ENCODE measurements around the gene MPV17L. TPM values are rescaled to one million over a fixed set of nuclear protein-coding genes. Genes with fewer than 3 reads are reported as not detected.
"Not testable (repeated sequence)": the region's sequence is repeated elsewhere in the genome, so short reads cannot be mapped to it uniquely, and the experiment has no call there.

The MPV17L gene
- polyA plus RNA-seq (2011; rRNA removed), result 5.8 and 6.6 TPM in 2 replicates
- polyA plus RNA-seq (2012; cell fraction: cytosol; rRNA removed), result 4.6 and 6.0 TPM in 2 replicates
- 2.7 and 3.1 TPM in 2 replicates for polyA plus RNA-seq (2012; cell fraction: nucleus; rRNA removed)
- 3.1 to 3.7 TPM (median 3.7 TPM) in 3 replicates for polyA plus RNA-seq (2017; fragmentation: RNase III; extraction: RNeasy Plus Mini Kit Qiagen cat#74134 plus additional on column Dnase treatment)
- polyA minus RNA-seq (2011; rRNA and poly(A)+ RNA removed), result 8.9 and 9.6 TPM in 2 replicates

GRCh38 chr16:15395631-15396508 lies at the start of gene MPV17L:
Gene MPV17L, plus strand, starts transcription at chr16:15395754. Its CDS starts 144 bp downstream, at chr16:15395898.
- CTCF ChIA-PET, H3K4me1 ChIP-seq, H3K9me3 ChIP-seq, FAIRE-seq: not testable (repeated sequence)
- ATAC-seq, result peak; percentile 83 to 98
- H3K4me3 ChIP-seq, result peak within 1 kb of the TSS; percentile 66
- 15% methylated on average over 21 of the region's 79 CpGs for WGBS (ENCODE audit: missing lambda C conversion rate)
- DNase-seq (ENCODE audit: low read depth in 1 of 2, low spot score in 1 of 2), result peak; percentile 38 to 56
- H3K27ac ChIP-seq, result peak within 1 kb of the TSS; percentile 74 to 91
- POLR2A ChIA-PET, result interaction anchor here (0.6 to 0.7 kb wide), 3 partner anchors 35 to 56 kb away, joined by 3 to 5 read pairs (median 3); no protein-coding TSS in a partner anchor
- peak within 1 kb of the TSS; percentile 96 for H3K4me2 ChIP-seq
- TF ChIP-seq MAX (IDR thresholded peaks at IDR 0.05) (peak; percentile 79), PHF8 (IDR thresholded peaks at IDR 0.05; ENCODE audit: borderline replicate concordance, low read depth) (0 out of 2 replicates have a peak, but pooled peaks have one; percentile 21), POLR2A (IDR thresholded peaks at IDR 0.05; ENCODE audit: low read length) (peak; percentile 37; the same call in 1 of the 2 replicates), JUN (IDR thresholded peaks at IDR 0.05) (peak in 1 of 2 experiments; percentile 43; a peak in 1 of 5 replicates)

GRCh38 chr16:15348721-15349120 lies 46.8 kb upstream of the MPV17L start:
- H3K4me2 ChIP-seq, CTCF ChIA-PET: not testable (repeated sequence)
- peak in 1 of 2 experiments; percentile 55; a peak in 2 of 6 replicates for ATAC-seq

GRCh38 chr16:15351251-15351650 lies 44.3 kb upstream of the MPV17L start:
- H3K9me3 ChIP-seq; POLR2A ChIA-PET; H3K4me2 ChIP-seq; H3K4me3 ChIP-seq; DNase-seq (ENCODE audit: low read depth in 1 of 2, low spot score in 1 of 2); H3K27ac ChIP-seq; H3K4me1 ChIP-seq; FAIRE-seq; CTCF ChIA-PET: not testable (repeated sequence)
- ATAC-seq, result 0 out of 6 replicates have a peak, but pooled peaks of 1 of the 2 experiments have one; percentile 27
- no CpG with 5 or more reads among the region's 11 CpGs for WGBS (ENCODE audit: missing lambda C conversion rate)

More at GRCh38 chr16:15348721-15349120, 46.8 kb upstream of the MPV17L start:
- no CpG with 5 or more reads among the region's 7 CpGs for WGBS (ENCODE audit: missing lambda C conversion rate)
- H3K27ac ChIP-seq; H3K9me3 ChIP-seq; DNase-seq (ENCODE audit: low read depth in 1 of 2, low spot score in 1 of 2); POLR2A ChIA-PET; FAIRE-seq; H3K4me1 ChIP-seq; H3K4me3 ChIP-seq: not testable (repeated sequence)

DNA sequence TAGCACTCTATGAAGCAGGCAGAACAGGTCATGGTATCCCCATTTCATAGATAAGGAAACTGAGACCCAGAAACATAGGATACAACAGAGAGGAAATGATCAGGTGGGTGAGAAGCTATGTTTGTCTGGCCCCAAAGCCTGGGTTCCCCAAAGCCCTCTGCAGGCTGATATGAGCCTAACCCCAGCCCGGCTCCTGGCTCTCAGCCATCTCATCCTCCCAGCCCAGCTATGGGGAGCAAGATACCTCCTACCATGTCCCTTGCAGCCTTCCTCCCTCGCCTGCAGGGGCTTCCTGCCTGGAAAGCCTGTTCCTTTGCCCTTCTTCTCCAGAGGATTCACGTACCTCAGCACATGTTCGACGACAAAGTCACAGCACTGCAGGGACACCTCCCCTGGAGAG lies 43.8 kb upstream of the MPV17L start:
- not testable (repeated sequence) for FAIRE-seq

DNA sequence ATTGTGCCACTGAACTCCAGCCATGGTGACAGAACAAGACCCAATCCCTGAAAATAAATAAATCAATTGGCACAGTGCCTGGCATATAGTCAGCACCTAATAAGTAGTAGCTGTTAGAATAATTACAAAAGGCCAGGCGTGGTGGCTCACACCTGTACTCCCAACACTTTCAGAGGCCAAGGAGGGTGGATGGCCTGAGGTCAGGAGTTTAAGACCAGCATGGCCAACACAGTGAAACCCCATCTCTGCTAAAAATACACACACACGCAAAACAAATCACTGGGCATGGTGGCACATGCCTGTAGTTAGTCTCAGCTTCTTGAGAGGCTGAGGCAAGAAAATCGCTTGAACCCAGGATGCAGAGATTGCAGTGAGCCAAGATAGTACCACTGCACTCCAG lies 42.7 kb upstream of the MPV17L start:
- H3K4me3 ChIP-seq; H3K27ac ChIP-seq; H3K4me1 ChIP-seq; CTCF ChIA-PET; POLR2A ChIA-PET; DNase-seq (ENCODE audit: low read depth in 1 of 2, low spot score in 1 of 2); H3K4me2 ChIP-seq; H3K9me3 ChIP-seq; ATAC-seq; FAIRE-seq: not testable (repeated sequence)
- 74% methylated on average over 2 of the region's 3 CpGs for WGBS (ENCODE audit: missing lambda C conversion rate)

More for the DNA sequence above, 43.8 kb upstream of the MPV17L start:
- H3K9me3 ChIP-seq; CTCF ChIA-PET; H3K4me1 ChIP-seq; POLR2A ChIA-PET; DNase-seq (ENCODE audit: low read depth in 1 of 2, low spot score in 1 of 2); H3K27ac ChIP-seq; H3K4me2 ChIP-seq; H3K4me3 ChIP-seq: not testable (repeated sequence)
- WGBS (ENCODE audit: missing lambda C conversion rate), result no CpG with 5 or more reads among the region's 5 CpGs
- ATAC-seq, result peak; percentile 79 to 87

- DNase-seq (ENCODE audit: low read depth in 1 of 2, low spot score in 1 of 2); H3K4me2 ChIP-seq; H3K9me3 ChIP-seq; POLR2A ChIA-PET; ATAC-seq; H3K27ac ChIP-seq; FAIRE-seq; H3K4me3 ChIP-seq; H3K4me1 ChIP-seq; CTCF ChIA-PET: not testable (repeated sequence)
- WGBS (ENCODE audit: missing lambda C conversion rate), result no CpG with 5 or more reads among the region's 2 CpGs
These were observed 40.7 kb upstream of the MPV17L start for GRCh38 chr16:15354846-15355245.

DNA sequence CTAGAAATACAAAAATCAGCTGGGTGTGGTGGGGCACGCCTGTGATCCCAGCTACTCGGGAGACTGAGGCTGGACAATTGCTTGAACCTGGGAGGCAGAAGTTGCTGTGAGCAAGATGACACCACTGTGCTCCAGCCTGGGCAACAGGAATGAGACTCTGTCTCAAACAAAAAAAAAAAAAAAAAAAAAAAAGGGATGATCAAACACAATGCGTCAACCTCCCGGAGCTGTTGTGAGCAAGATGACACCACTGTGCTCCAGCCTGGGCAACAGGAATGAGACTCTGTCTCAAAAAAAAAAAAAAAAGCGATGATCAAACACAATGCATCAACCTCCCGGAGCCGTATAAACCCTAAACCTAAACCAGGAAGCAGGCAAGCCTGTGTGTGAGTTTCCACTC lies 38.1 kb upstream of the MPV17L start:
- POLR2A ChIA-PET; CTCF ChIA-PET; FAIRE-seq; H3K4me3 ChIP-seq; ATAC-seq; H3K9me3 ChIP-seq; H3K4me2 ChIP-seq; H3K4me1 ChIP-seq; H3K27ac ChIP-seq; DNase-seq (ENCODE audit: low read depth in 1 of 2, low spot score in 1 of 2): not testable (repeated sequence)
- WGBS (ENCODE audit: missing lambda C conversion rate), result 81% methylated on average over 4 of the region's 7 CpGs

DNA sequence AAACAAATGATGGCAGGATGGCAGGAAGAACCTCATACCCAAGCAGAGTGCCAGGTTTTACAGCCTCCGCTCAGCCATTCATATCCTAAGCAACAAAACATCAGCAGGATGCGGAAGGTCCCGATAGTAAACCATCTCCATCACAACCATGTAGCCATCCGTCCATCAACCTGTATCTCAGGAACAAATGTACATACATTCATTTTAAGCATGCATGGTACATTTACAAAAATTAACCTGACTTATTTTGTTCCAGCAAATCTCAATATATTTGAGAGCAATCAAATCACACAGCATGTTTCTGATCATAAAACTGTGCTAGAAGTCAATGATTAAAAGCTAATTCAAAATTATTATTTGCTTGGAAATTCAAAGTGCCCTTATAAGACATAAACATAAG lies 17.4 kb upstream of the MPV17L start, which contains the start of gene NPIPA5:
Gene NPIPA5, minus strand, starts transcription at position 101 of the 400 bp plus-strand sequence. Its CDS starts 0 bp downstream, at position 101.
- POLR2A ChIA-PET; H3K4me2 ChIP-seq; FAIRE-seq; DNase-seq (ENCODE audit: low read depth in 1 of 2, low spot score in 1 of 2); CTCF ChIA-PET; ATAC-seq; H3K27ac ChIP-seq; H3K4me3 ChIP-seq; H3K4me1 ChIP-seq; H3K9me3 ChIP-seq: not testable (repeated sequence)
- WGBS (ENCODE audit: missing lambda C conversion rate), result no CpG with 5 or more reads among the region's 4 CpGs

- DNase-seq (ENCODE audit: low read depth in 1 of 2, low spot score in 1 of 2), result peak in 1 of 2 experiments; percentile 33
- WGBS (ENCODE audit: missing lambda C conversion rate), result 0% methylated on average over 2 of the region's 3 CpGs
- H3K4me3 ChIP-seq, POLR2A ChIA-PET, CTCF ChIA-PET, H3K9me3 ChIP-seq, ATAC-seq, FAIRE-seq: not testable (repeated sequence)
- peak overlapping the region; percentile 56 to 60; a peak in 3 of 6 replicates for H3K27ac ChIP-seq
- H3K4me1 ChIP-seq, result peaks cover 13% of the 10 kb centered on the region
- H3K4me2 ChIP-seq, result peak overlapping the region; percentile 63
These were observed 12.7 kb upstream of the MPV17L start for GRCh38 chr16:15382810-15383209.

- CTCF ChIA-PET; H3K4me1 ChIP-seq; H3K27ac ChIP-seq; DNase-seq (ENCODE audit: low read depth in 1 of 2, low spot score in 1 of 2); H3K4me3 ChIP-seq; H3K9me3 ChIP-seq; POLR2A ChIA-PET; FAIRE-seq; ATAC-seq; H3K4me2 ChIP-seq: not testable (repeated sequence)
- 68% methylated on average over 6 of the region's 6 CpGs for WGBS (ENCODE audit: missing lambda C conversion rate)
These were observed 7.5 kb upstream of the MPV17L start for GRCh38 chr16:15388060-15388459.

Data from A549 (cell line).